Endothelial cell of umbilical vein (primary cell): ENCODE results near the gene SLC25A34.

ENCODE experiments used
- CTCF ChIP-seq, 2 donors: IDR thresholded peaks; 1 replicate in 1 of 2; 2 replicates in 1 of 2; pipeline ENCODE4 v1.5.1; 2011; ENCODE audit warnings: low read length in 2 of 2, mild to moderate bottlenecking in 2 of 2, moderate library complexity in 2 of 2, control low read depth in 1 of 2, inconsistent platforms in 1 of 2, low read depth in 1 of 2; ENCODE audit not compliant: insufficient read depth in 1 of 2; ENCODE audit errors: extremely low read depth in 1 of 2
- JUN ChIP-seq: IDR thresholded peaks from 2 replicates; pipeline ENCODE4 v1.6.1; 2011; ENCODE audit warnings: borderline replicate concordance, low read depth; ENCODE audit not compliant: insufficient read length, insufficient read depth
- MAX ChIP-seq: IDR thresholded peaks from 2 replicates; pipeline ENCODE4 v1.6.1; 2011; ENCODE audit not compliant: insufficient read depth, insufficient read length
- MYC ChIP-seq: IDR thresholded peaks from one replicate; pipeline ENCODE4 v1.6.1; 2011; ENCODE audit warnings: mild to moderate bottlenecking, low read depth, low read length
- POLR2A ChIP-seq: IDR thresholded peaks from 2 replicates; pipeline ENCODE4 v1.6.1; 2012; ENCODE audit warnings: low read depth, mild to moderate bottlenecking, control low read depth, low read length

- TF ChIP-seq CTCF (IDR thresholded peaks at IDR 0.05; ENCODE audit: extremely low read depth in 1 of 2, insufficient read depth in 1 of 2, low read depth in 1 of 2, low read length in 2 of 2) (no peak), MYC (no peak), MAX (no peak), POLR2A (no peak), JUN (no peak)
Measured at GRCh38 chr1:15727424-15727823, 8.6 kb upstream of the SLC25A34 start.
